ENCODE measurements around the gene FAM20A. TPM values are rescaled to one million over a fixed set of nuclear protein-coding genes. Genes with fewer than 3 reads are reported as not detected.

The FAM20A gene
- total and polyA plus RNA-seq, 11 donors: 2.6 to 37.9 (median 8.8) TPM

GRCh38 chr17:68622423-68622822 lies 21.3 kb upstream of the FAM20A start:
- ATAC-seq (no peak), DNase-seq (no peak)
- Histone ChIP-seq H3K27me3 (no peaks in the 10 kb centered on the region), H3K36me3 (no peaks in the 10 kb centered on the region), H3K4me1 (no peaks in the 10 kb centered on the region), H3K4me3 (no peak overlapping the region), H3K27ac (no peak overlapping the region), H3K9me3 (no peaks in the 10 kb centered on the region)
- intact Hi-C loops (cut with DNase I): loop anchor here in 1 of 10 donors (10.0 kb wide), 1 partner anchor 122 kb away; no protein-coding TSS in a partner anchor
- TF ChIP-seq POLR2A (IDR thresholded peaks at IDR 0.05): no peak

GRCh38 chr17:68621065-68621464 lies 19.9 kb upstream of the FAM20A start:
- H3K4me3 ChIP-seq: no peak overlapping the region
- H3K9me3 ChIP-seq: no peaks in the 10 kb centered on the region
- no peak overlapping the region for H3K27ac ChIP-seq
- no peaks in the 10 kb centered on the region for H3K4me1 ChIP-seq
- no peak for TF ChIP-seq CTCF (IDR thresholded peaks at IDR 0.05)
- no peak for TF ChIP-seq POLR2A (IDR thresholded peaks at IDR 0.05)
- intact Hi-C loops (cut with DNase I): loop anchor here in 1 of 10 donors (10.0 kb wide), 1 partner anchor 124 kb away; no protein-coding TSS in a partner anchor
- no peak for ATAC-seq
- no peaks in the 10 kb centered on the region for H3K27me3 ChIP-seq
- H3K36me3 ChIP-seq: no peaks in the 10 kb centered on the region
- WGBS, 4 donors: 72 to 80% (median 76%) methylated on average over 2 of the region's 2 CpGs
- DNase-seq: no peak

- H3K4me1 ChIP-seq: peaks cover 0 to 5% (median 0%) of the 10 kb centered on the region in 12 donors
- H3K9me3 ChIP-seq: no peaks in the 10 kb centered on the region
- intact Hi-C loops (cut with DNase I): loop anchor here in 4 of 10 donors (5.0 to 10.0 kb wide), 6 partner anchors 72 to 442 kb away; no protein-coding TSS in a partner anchor
- no peaks in the 10 kb centered on the region for H3K27me3 ChIP-seq
- H3K27ac ChIP-seq: no peak overlapping the region
- H3K36me3 ChIP-seq: no peaks in the 10 kb centered on the region
- no peak for TF ChIP-seq CTCF (IDR thresholded peaks at IDR 0.05)
- no peak for TF ChIP-seq POLR2A (IDR thresholded peaks at IDR 0.05)
- no peak overlapping the region for H3K4me3 ChIP-seq
- ATAC-seq: no peak
- DNase-seq: no peak
Observed at GRCh38 chr17:68616334-68616733, 15.2 kb upstream of the FAM20A start.

GRCh38 chr17:68614718-68615117 lies 13.6 kb upstream of the FAM20A start:
- Histone ChIP-seq H3K36me3 (no peaks in the 10 kb centered on the region), H3K27me3 (no peaks in the 10 kb centered on the region), H3K9me3 (peaks cover 0 to 16% (median 4%) of the 10 kb centered on the region in 12 donors), H3K27ac (no peak overlapping the region), H3K4me1 (peaks cover 0 to 5% (median 0%) of the 10 kb centered on the region in 12 donors), H3K4me3 (no peak overlapping the region)
- no peak for TF ChIP-seq POLR2A (IDR thresholded peaks at IDR 0.05)
- TF ChIP-seq CTCF (IDR thresholded peaks at IDR 0.05): no peak
- DNase-seq (no peak), ATAC-seq (no peak)
- WGBS, 4 donors: 90 to 96% (median 94%) methylated on average over 5 of the region's 5 CpGs
- intact Hi-C loops (cut with DNase I): loop anchor here in 6 of 10 donors (5.0 to 10.0 kb wide), 7 partner anchors 70 to 440 kb away; no protein-coding TSS in a partner anchor

Measured in heart left ventricle (tissue), 16 donors.